Lung microvascular endothelial cell (primary cell): ENCODE results near the gene ATRNL1. TPM values are rescaled to one million over a fixed set of nuclear protein-coding genes. Genes with fewer than 3 reads are reported as not detected.
A peak's percentile ranks its signal among the peaks of the same experiment; 100 is the strongest.
"Not testable (repeated sequence)": the region's sequence is repeated elsewhere in the genome, so short reads cannot be mapped to it uniquely, and the experiment has no call there.

Experiments used
- DNase-seq, 2 donors: peaks; one replicate each; pipeline versions ENCODE4 v3.0.0 to v3.0.0-alpha.2; 2010; ENCODE audit warnings: low read depth in 2 of 2
- total RNA-seq: library from RNA; depleted of rRNA; stranded (reverse); fragments of >200 nt; gene quantifications from 2 replicates; pipeline ENCODE4 v1.2.1, GENCODE V29; 2014

The ATRNL1 gene
- total RNA-seq, 1 donor from 2014 or later = 0.20 TPM

- DNase-seq = no peak
Measured at GRCh38 chr10:115745943-115746342, 652.8 kb downstream of the ATRNL1 start.

DNA sequence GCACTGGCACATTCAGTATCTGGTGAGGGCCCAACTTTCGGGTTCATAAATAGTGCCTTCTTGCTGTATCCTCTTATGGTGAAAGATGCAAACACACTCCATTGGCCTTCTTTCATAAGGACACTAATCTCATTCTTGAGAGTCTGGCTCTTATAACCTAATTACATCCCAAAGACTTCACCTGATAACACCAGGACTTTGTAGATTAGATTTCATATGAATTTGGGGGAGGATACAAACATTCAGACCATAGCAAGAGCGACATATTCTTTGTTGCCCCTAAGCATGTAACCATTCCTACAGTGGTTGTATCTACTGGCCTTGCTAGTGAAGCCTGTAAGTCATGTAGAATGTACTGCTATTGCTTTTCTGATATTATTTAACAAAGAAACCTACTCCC lies 654.6 kb downstream of the ATRNL1 start:
- no peak for DNase-seq

GRCh38 chr10:115758488-115758887 lies 665.3 kb downstream of the ATRNL1 start:
- not testable (repeated sequence) for DNase-seq

GRCh38 chr10:115760131-115760530 lies 667.0 kb downstream of the ATRNL1 start:
- no peak for DNase-seq

DNA sequence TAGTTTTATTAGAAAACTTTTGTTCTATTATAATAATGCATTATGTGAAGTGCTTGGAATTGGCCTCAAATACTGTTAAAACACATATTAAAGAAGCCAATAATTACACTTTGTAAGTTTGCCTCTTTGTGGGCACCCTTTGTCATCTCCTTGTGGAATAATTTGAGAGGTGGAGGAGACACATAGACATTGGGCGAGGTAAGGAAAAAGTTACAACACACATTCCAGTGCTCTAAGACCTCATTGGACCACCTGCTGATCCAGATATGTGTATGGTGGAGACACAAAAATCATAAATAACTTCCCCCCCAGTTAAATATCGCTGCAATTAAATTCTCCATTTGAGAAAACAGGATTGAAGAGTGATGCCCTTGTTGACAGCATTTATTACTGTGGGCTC lies 668.0 kb downstream of the ATRNL1 start:
- DNase-seq = no peak

GRCh38 chr10:115762029-115762428 lies 668.9 kb downstream of the ATRNL1 start:
- DNase-seq = no peak

DNA sequence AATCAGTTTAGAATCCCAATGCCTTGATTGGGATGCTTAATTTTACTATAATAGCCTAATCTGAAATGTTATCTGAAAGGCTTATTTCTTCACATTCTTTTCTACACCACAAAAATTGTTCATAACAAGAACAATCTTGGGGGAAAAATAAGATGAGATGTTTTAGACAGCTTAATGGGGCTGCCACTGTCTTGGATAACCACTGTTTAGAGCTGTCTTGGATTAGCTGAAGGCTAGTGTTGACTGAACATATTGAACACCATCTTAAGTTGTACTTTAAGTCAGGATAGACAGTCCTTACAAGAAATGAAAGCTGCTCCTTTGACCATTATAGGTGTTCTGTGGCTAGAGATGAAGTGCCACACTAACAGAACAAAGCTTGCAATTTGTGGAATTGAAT lies 678.6 kb downstream of the ATRNL1 start:
- no peak for DNase-seq

GRCh38 chr10:115772606-115773005 lies 679.4 kb downstream of the ATRNL1 start:
- peak in 1 of 2 donors; percentile 10 for DNase-seq

DNA sequence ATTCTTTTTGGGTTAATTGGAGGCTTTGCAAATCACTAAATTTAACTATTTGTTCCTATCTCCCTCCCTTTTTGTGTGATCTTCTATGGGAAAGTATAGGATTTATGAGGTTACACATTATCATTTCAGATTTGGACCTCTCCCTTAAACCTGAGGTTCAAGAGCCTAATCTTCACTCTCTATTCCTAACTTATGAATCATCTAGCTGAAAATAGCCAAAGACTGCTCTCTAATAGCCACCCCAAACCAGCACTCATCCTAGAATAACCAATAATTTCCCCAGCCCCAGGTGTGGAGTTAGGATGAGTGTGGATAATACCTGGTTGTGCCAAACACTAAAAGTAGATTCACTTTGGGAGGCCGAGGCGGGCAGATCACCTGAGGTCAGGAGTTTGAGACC lies 680.7 kb downstream of the ATRNL1 start:
- DNase-seq = no peak

GRCh38 chr10:115774721-115775120 lies 681.6 kb downstream of the ATRNL1 start:
- DNase-seq = no peak

DNA sequence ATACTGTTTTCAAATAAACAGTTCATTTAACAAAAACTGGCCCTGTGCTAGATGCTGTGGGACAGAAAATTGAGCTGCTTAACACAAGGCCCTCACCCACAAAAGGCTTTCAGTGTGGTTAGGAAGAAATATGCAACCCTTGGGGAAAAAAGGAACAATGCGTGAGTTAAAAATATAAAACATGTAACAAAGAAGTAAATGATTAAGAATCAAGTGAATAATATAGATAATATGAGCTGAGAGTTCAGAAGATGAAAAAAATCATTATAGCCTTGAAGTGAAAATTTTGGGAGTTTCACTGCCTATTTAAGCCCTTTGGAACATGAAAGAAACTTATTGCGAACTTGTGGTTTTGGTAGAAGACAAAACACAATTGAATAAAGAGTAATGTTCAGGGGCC lies 684.5 kb downstream of the ATRNL1 start:
- DNase-seq = no peak

DNA sequence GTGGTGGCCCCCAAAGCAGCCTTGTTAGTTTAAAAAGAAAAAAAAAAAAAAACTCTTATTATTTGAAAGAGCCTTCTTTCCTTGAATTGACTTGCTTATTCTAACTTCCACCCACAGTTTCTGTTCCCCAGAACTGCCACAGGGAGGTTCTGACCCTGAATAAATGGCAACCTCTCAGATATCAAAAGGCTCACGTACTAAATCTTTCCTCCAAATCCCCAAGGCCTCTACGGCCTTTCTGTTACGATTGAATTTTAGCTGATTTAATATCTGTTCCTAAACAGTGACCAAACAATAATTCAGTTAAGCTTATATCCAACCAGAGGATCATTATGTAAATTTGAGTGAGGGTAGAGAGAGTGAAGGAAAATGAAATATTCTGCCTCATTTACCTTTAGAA lies 697.1 kb downstream of the ATRNL1 start:
- DNase-seq = no peak

- no peak for DNase-seq
Measured at GRCh38 chr10:115795964-115796363, 702.8 kb downstream of the ATRNL1 start.

- DNase-seq = no peak
Measured at GRCh38 chr10:115801457-115801856, 708.3 kb downstream of the ATRNL1 start.

- peak; percentile 68 to 69 for DNase-seq
Measured at GRCh38 chr10:115801992-115802391, 708.8 kb downstream of the ATRNL1 start.

- DNase-seq = no peak
Measured at GRCh38 chr10:115802911-115803310, 709.7 kb downstream of the ATRNL1 start.

DNA sequence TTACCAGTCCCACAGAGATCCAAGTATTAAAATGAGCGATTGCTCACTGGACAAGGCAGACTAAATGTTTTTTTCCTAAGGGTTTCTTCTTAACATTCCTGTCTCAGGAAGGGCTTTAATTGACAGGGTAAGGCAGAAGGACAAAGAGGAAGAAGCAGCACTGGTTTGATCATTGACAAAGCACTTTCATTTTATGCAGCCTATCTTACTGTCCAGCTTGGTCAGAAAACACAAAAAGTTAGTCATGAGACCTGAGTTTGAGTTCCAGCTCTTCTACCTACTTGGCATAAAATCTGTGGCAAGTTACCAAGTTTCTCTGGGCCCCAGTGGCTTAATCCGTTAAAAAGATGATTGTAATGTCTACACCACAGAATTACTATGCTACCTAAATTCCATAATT lies 721.4 kb downstream of the ATRNL1 start:
- DNase-seq = peak in 1 of 2 donors; percentile 47

GRCh38 chr10:115818012-115818411 lies 724.8 kb downstream of the ATRNL1 start:
- DNase-seq = no peak

DNA sequence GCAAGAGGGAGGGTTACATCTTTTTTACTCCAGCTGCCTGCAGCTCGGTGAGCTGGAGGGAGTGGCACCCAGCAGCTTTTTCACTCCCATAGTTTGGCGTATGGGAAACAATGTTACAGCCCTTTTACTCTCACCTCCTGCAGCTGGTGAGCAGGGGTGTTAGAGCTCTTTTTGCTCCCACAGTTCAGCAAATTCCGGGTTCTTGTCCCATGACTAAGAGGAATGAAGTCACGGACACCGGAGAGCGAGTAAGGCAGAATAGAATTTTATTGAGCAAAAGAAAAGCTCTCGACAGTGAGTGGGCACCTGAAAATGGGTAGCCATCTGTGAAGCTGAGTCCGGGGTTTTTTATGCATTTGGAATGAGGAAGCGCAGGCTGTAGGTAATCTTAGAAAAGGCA lies 733.2 kb downstream of the ATRNL1 start:
- no peak for DNase-seq

GRCh38 chr10:115827231-115828009 lies 734.3 kb downstream of the ATRNL1 start:
- no peak for DNase-seq

GRCh38 chr10:115828182-115828581 lies 735.0 kb downstream of the ATRNL1 start:
- DNase-seq = not testable (repeated sequence)

DNA sequence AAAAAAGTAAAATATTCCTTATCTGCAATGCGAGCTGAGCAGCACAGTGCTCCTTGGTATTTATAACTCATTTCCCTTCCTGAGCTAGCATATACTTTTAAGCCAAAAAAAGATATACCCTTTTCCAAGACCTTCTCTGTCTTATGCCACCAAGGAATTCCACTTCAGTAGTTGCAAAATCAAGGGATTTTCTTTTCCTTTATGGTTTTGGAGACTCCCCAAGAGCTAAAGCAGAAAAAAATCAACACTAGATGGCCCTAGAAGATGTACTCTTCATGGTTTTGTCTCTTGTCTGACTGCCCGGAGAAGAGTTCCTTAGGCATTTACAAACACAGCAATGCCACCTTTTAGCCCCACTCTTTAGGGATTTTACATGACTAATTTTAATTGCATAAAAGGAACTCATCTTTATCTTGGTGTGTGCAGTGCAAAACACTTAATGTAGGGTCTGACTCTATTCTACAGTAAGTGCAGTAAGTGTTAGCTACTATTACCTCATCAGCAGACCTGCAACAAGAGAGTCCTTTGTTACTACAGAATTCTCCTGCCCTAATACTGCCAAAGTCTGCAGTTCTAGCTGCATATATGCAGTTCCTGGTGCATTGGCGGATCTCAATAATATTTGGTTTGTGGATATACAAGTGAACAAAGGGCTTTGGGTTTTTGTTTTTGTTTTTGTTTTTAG lies 736.5 kb downstream of the ATRNL1 start:
- peak in 1 of 2 donors; percentile 33 for DNase-seq
